GM23248 (cell line): ENCODE results near the gene FADS1. TPM values are rescaled to one million over a fixed set of nuclear protein-coding genes. Genes with fewer than 3 reads are reported as not detected.

ENCODE experiments used
- DNase-seq: peaks from one replicate; pipeline ENCODE4 v3.0.0-alpha.2; 2015
- H2AFZ ChIP-seq: fragments of 200-600 bp; sonication (generic); 2 replicates; pipeline ENCODE4 v1.6.1; 2016; ENCODE audit warnings: antibody characterized with exemption
- H3F3A ChIP-seq: fragments of 200-600 bp; sonication (generic); 2 replicates; pipeline ENCODE4 v1.6.1; 2016; ENCODE audit warnings: mild to moderate bottlenecking, antibody characterized with exemption, mixed run types; ENCODE audit not compliant: insufficient read depth
- H3K27ac ChIP-seq: fragments of 200-600 bp; sonication (generic); 2 replicates; pipeline ENCODE4 v1.5.1; 2016; ENCODE audit warnings: mild to moderate bottlenecking
- H3K27me3 ChIP-seq: fragments of 200-600 bp; sonication (generic); replicated peaks from 2 replicates; pipeline ENCODE4 v1.6.1; 2016; ENCODE audit warnings: mild to moderate bottlenecking; ENCODE audit not compliant: insufficient read depth
- H3K36me3 ChIP-seq: fragments of 200-600 bp; sonication (generic); 2 replicates; pipeline ENCODE4 v1.6.1; 2016; ENCODE audit warnings: low read depth, mild to moderate bottlenecking
- H3K4me1 ChIP-seq: fragments of 200-600 bp; sonication (generic); 2 replicates; pipeline ENCODE4 v1.6.1; 2016; ENCODE audit warnings: mild to moderate bottlenecking; ENCODE audit not compliant: insufficient read depth
- H3K4me2 ChIP-seq: fragments of 200-600 bp; sonication (generic); one replicate; pipeline ENCODE4 v1.6.1; 2016; ENCODE audit warnings: mild to moderate bottlenecking; ENCODE audit not compliant: unreplicated experiment
- H3K4me3 ChIP-seq: fragments of 200-600 bp; sonication (generic); 2 replicates; pipeline ENCODE4 v1.5.1; 2016; ENCODE audit warnings: mild to moderate bottlenecking
- H3K79me2 ChIP-seq: fragments of 200-600 bp; sonication (generic); 2 replicates; pipeline ENCODE4 v1.6.1; 2016; ENCODE audit warnings: mild to moderate bottlenecking; ENCODE audit not compliant: insufficient read depth
- H3K9ac ChIP-seq: fragments of 200-600 bp; sonication (generic); 2 replicates; pipeline ENCODE4 v1.6.1; 2016; ENCODE audit warnings: mild to moderate bottlenecking
- H3K9me2 ChIP-seq: fragments of 200-600 bp; sonication (generic); 2 replicates; pipeline ENCODE4 v1.6.1; 2016; ENCODE audit warnings: mixed run types, mild to moderate bottlenecking, moderate library complexity; ENCODE audit not compliant: insufficient read depth
- H3K9me3 ChIP-seq: fragments of 200-600 bp; sonication (generic); one replicate; pipeline ENCODE4 v1.6.1; 2017; ENCODE audit warnings: low read depth
- H4K20me1 ChIP-seq: fragments of 200-600 bp; sonication (generic); 2 replicates; pipeline ENCODE4 v1.6.0; 2016; ENCODE audit not compliant: insufficient read depth
- EZH2 ChIP-seq: fragments of 200-600 bp; sonication (generic); IDR thresholded peaks from 2 replicates; pipeline ENCODE4 v1.6.1; 2018; ENCODE audit warnings: antibody characterized with exemption, mild to moderate bottlenecking; ENCODE audit not compliant: insufficient read depth, poor library complexity, severe bottlenecking
- EZH2phosphoT487 ChIP-seq: fragments of 200-600 bp; sonication (generic); IDR thresholded peaks from 2 replicates; pipeline ENCODE4 v1.6.1; 2018; ENCODE audit warnings: antibody characterized with exemption, moderate library complexity, mild to moderate bottlenecking, low read depth; ENCODE audit not compliant: insufficient read depth
- WGBS, 2 experiments: methylation state at CpG; one replicate each; pipeline ENCODE4 v1.1.6; 2015 to 2017; ENCODE audit warnings: low lambda C conversion rate in 2 of 2, low coverage in 1 of 2; ENCODE audit errors: missing lambda C conversion rate in 2 of 2; 5-methylcytosine and 5-hydroxymethylcytosine counted together
- in situ Hi-C: fragments of 300-500 bp; cut with MboI; formaldehyde crosslinking; loops from 2 replicates; pipeline ENCODE4 v1.15.0; 2020
- polyA plus RNA-seq: library from polyadenylated mRNA; unstranded; fragments of >200 nt; fragmentation: Nextera tagmentation; extraction: Ambion mirVana; gene quantifications from 2 replicates; pipeline ENCODE4 v1.2.1, GENCODE V29; 2016
- total RNA-seq: library from RNA; depleted of rRNA; stranded (reverse); fragments of >200 nt; shearing (Covaris generic); gene quantifications from 2 replicates; pipeline ENCODE4 v1.2.3, GENCODE V29; 2014

The FADS1 gene
- total and polyA plus RNA-seq, 2 experiments from 2014 or later = 12.9 to 19.7 TPM

- WGBS, 2 experiments = 94 to 100% methylated on average over 4 of the region's 4 CpGs
- DNase-seq = no peak
- no peaks in the 10 kb centered on the region for H3K9me3 ChIP-seq
- no peak overlapping the region for H3K27ac ChIP-seq
- H3K9me2 ChIP-seq = no peaks in the 10 kb centered on the region
- no peaks in the 10 kb centered on the region for H3K79me2 ChIP-seq
- peaks cover 7% of the 10 kb centered on the region for H3F3A ChIP-seq
- H2AFZ ChIP-seq = no peak overlapping the region
- no peaks in the 10 kb centered on the region for H3K4me1 ChIP-seq
- H3K4me2 ChIP-seq = no peak overlapping the region
- in situ Hi-C loops = no loop called here
- H3K27me3 ChIP-seq = no peaks in the 10 kb centered on the region
- H4K20me1 ChIP-seq = no peaks in the 10 kb centered on the region
- TF ChIP-seq EZH2 (no peak), EZH2phosphoT487 (no peak)
- no peak overlapping the region for H3K9ac ChIP-seq
- no peak overlapping the region for H3K4me3 ChIP-seq
- no peaks in the 10 kb centered on the region for H3K36me3 ChIP-seq
Measured at GRCh38 chr11:61812736-61813411, 3.9 kb downstream of the FADS1 start.

GRCh38 chr11:61811831-61812230 lies 5.0 kb downstream of the FADS1 start:
- TF ChIP-seq EZH2 = no peak
- no peak for TF ChIP-seq EZH2phosphoT487

GRCh38 chr11:61810671-61811175 lies 6.1 kb downstream of the FADS1 start:
- H3K9ac ChIP-seq = no peak overlapping the region
- no peaks in the 10 kb centered on the region for H3K79me2 ChIP-seq
- H2AFZ ChIP-seq = no peak overlapping the region
- H3K27ac ChIP-seq = no peak overlapping the region
- no peak overlapping the region for H3K4me3 ChIP-seq
- no peaks in the 10 kb centered on the region for H3K27me3 ChIP-seq
- no peaks in the 10 kb centered on the region for H3K4me1 ChIP-seq
- H3K36me3 ChIP-seq = no peaks in the 10 kb centered on the region
- no peak for DNase-seq
- no peak for TF ChIP-seq EZH2phosphoT487
- TF ChIP-seq EZH2 = no peak
- H3K9me3 ChIP-seq = no peaks in the 10 kb centered on the region
- 90 to 91% methylated on average over 8 of the region's 8 CpGs for WGBS, 2 experiments
- in situ Hi-C loops = no loop called here
- H3K4me2 ChIP-seq = no peak overlapping the region
- no peaks in the 10 kb centered on the region for H4K20me1 ChIP-seq
- no peaks in the 10 kb centered on the region for H3F3A ChIP-seq
- no peaks in the 10 kb centered on the region for H3K9me2 ChIP-seq

More at GRCh38 chr11:61811831-61812230, 5.0 kb downstream of the FADS1 start:
- no peak overlapping the region for H3K27ac ChIP-seq
- H3K9ac ChIP-seq = no peak overlapping the region
- H4K20me1 ChIP-seq = no peaks in the 10 kb centered on the region
- H3K4me2 ChIP-seq = no peak overlapping the region
- H3K27me3 ChIP-seq = no peaks in the 10 kb centered on the region
- H3K36me3 ChIP-seq = no peaks in the 10 kb centered on the region
- H3K9me3 ChIP-seq = no peaks in the 10 kb centered on the region
- WGBS, 2 experiments = 85 to 88% methylated on average over 5 of the region's 5 CpGs
- no peak overlapping the region for H3K4me3 ChIP-seq
- H3K79me2 ChIP-seq = no peaks in the 10 kb centered on the region
- H3K9me2 ChIP-seq = no peaks in the 10 kb centered on the region
- H3F3A ChIP-seq = no peaks in the 10 kb centered on the region
- H2AFZ ChIP-seq = no peak overlapping the region
- no peak for DNase-seq
- in situ Hi-C loops = no loop called here
- H3K4me1 ChIP-seq = no peaks in the 10 kb centered on the region

GRCh38 chr11:61806785-61807184 lies 10.0 kb downstream of the FADS1 start:
- Histone ChIP-seq H3K27ac (no peak overlapping the region), H3F3A (no peaks in the 10 kb centered on the region), H3K9ac (no peak overlapping the region), H2AFZ (no peak overlapping the region), H3K4me3 (no peak overlapping the region), H4K20me1 (no peaks in the 10 kb centered on the region), H3K79me2 (no peaks in the 10 kb centered on the region), H3K27me3 (no peaks in the 10 kb centered on the region), H3K4me2 (no peak overlapping the region), H3K9me2 (no peaks in the 10 kb centered on the region), H3K9me3 (no peaks in the 10 kb centered on the region), H3K36me3 (no peaks in the 10 kb centered on the region), H3K4me1 (no peaks in the 10 kb centered on the region)
- TF ChIP-seq EZH2phosphoT487 = no peak
- TF ChIP-seq EZH2 = no peak
- no peak for DNase-seq
- WGBS, 2 experiments = 97 to 100% methylated on average over 5 of the region's 5 CpGs
- in situ Hi-C loops = no loop called here
